Activated CD4-positive, alpha-beta T cell treated with anti-CD3 and anti-CD28 coated beads, Interleukin-2, Interleukin-4, amounts not matched to agents 100 ng/mL and 50 ng/mL, durations not matched to agents 16 hours and 8 hours (primary cell): ENCODE results near the gene EXOC3.
"Not testable (repeated sequence)": the region's sequence is repeated elsewhere in the genome, so short reads cannot be mapped to it uniquely, and the experiment has no call there.

ENCODE experiments used
- DNase-seq: peaks from one replicate; pipeline ENCODE4 v3.0.0-alpha.2; 2020; ENCODE audit warnings: low spot score

EXOC3 gene

GRCh38 chr5:407051-407450 is 35.9 kb upstream of the EXOC3 start:
- no peak for DNase-seq

- no peak for DNase-seq
Observed at GRCh38 chr5:407801-408268, 35.1 kb upstream of the EXOC3 start.

GRCh38 chr5:410911-411517 is 32.0 kb upstream of the EXOC3 start:
- no peak for DNase-seq

GRCh38 chr5:411728-412127 is 31.2 kb upstream of the EXOC3 start:
- no peak for DNase-seq

DNA sequence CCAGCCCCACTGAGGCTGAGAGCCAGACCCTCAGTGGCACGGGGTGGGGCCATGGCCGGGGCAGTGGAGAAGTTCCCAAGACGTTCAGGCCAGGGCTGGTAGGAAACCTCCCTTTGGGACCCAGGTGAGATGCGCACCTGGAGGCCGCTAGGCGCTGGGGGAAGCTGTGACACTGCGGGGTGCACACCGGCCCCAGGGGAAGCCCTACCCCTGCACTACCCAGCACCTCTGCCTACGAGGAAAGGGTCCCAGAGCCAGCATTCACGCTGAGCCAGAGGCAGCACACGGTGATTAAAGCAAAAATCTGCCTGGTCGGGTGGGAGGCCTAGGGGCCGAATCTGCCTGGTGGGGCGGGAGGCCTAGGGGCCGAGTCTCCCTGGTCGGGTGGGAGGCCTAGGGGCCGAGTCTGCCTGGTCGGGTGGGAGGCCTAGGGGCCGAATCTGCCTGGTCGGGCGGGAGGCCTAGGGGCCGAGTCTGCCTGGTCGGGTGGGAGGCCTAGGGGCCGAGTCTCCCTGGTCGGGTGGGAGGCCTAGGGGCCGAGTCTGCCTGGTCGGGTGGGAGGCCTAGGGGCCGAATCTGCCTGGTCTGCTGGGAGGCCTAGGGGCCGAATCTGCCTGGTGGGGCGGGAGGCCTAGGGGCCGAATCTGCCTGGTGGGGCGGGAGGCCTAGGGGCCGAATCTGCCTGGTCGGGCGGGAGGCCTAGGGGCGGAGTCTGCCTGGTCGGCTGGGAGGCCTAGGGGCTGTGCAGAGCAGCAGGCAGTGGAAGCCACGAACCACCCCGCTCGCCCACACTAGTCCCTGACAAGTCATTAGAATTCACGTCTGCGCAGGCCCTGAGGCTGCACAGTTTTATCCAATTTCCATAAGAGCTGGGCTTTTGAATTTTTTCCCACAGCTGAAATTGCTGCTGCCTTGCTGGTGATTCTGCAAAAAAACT is 27.7 kb upstream of the EXOC3 start:
- DNase-seq: not testable (repeated sequence)

GRCh38 chr5:415928-416635 is 26.9 kb upstream of the EXOC3 start:
- DNase-seq: no peak

DNA sequence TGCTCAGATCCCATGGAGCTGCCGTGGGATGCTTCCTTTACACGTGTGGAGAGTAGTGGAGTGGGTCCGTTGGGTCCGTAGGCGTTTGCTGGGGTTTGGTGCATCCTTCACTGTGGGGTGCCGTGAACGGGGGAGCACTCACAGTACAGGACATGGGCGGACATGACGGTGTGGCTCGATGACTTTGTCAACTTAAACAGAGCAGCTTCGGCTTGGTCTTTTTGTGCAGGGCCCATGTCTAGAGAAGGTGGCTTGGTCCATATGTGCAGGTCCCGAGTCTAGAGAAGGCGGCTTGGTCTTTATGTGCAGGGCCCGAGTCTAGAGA is 26.4 kb upstream of the EXOC3 start:
- no peak for DNase-seq

GRCh38 chr5:417301-418161 is 25.4 kb upstream of the EXOC3 start:
- DNase-seq: no peak

- no peak for DNase-seq
Observed at GRCh38 chr5:418162-419121, 24.5 kb upstream of the EXOC3 start.

DNA sequence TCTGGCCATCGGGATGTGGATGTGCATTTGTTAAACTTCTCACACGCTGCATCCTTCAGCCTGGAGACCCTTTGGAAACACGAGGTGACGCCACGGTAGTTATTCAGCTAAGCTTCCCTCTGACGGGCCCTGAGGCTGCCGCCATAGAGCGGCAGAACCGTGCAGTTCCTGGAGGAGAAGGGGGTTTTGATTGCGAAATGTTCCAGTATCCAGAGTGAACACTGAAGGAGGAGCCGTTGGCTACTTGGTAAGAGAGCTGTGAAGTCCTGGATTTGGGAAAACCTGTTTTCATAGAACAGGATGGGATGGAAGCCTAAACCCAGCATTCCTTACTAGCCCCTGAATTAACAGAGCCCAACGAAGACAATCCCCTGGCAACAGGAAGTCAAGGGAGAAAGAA is 23.0 kb upstream of the EXOC3 start:
- DNase-seq: no peak

GRCh38 chr5:420632-421286 is 22.2 kb upstream of the EXOC3 start:
- DNase-seq: no peak

DNA sequence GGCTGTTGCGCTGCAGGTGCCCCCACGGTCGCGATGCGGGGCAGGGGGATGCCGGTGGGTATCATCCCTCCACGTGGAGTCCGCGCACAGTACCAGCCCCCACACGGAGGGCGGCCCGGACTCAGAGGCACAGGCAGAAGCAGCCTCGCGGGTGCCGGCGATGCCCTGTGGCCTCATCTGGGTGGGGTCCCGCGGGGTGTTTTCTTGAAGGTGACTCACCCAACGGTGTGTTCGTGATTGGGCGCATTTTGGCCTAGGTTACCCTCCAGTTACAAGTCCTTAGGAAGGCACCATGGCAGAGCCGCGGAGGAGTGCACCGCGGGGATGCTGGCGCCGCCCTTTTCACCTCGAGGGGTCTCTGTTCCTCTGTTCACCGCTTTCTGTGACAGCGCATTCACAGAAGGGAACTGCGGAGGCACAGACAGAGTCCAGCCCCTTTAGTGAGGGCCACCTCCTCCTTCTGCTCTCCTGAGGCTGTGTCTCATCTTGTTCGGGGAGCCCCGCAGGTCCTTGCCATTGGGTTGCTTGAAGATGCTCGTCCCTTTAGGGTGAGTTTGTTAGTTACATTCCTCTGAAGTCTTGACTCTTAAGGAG is 21.6 kb upstream of the EXOC3 start:
- no peak for DNase-seq

DNA sequence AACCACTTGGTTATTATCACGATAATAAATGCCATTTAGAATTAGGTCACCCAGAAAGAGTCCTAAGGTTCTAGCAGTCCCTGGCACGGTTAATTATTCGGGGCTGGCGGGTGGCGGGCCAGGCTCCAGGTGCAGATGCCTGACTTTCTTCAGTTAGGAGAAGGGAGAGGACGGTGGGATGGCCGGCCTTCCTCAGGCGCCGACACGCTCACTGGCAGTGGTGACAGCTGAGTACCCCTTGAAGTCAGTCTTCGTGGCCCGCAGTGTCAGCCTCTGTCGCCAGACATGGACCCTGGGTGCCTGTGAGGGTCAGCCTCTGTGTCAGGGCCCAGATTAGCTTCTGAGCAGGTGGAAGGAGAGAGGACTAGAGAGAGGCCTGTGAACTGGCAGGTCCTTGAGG is 21.1 kb upstream of the EXOC3 start:
- no peak for DNase-seq

DNA sequence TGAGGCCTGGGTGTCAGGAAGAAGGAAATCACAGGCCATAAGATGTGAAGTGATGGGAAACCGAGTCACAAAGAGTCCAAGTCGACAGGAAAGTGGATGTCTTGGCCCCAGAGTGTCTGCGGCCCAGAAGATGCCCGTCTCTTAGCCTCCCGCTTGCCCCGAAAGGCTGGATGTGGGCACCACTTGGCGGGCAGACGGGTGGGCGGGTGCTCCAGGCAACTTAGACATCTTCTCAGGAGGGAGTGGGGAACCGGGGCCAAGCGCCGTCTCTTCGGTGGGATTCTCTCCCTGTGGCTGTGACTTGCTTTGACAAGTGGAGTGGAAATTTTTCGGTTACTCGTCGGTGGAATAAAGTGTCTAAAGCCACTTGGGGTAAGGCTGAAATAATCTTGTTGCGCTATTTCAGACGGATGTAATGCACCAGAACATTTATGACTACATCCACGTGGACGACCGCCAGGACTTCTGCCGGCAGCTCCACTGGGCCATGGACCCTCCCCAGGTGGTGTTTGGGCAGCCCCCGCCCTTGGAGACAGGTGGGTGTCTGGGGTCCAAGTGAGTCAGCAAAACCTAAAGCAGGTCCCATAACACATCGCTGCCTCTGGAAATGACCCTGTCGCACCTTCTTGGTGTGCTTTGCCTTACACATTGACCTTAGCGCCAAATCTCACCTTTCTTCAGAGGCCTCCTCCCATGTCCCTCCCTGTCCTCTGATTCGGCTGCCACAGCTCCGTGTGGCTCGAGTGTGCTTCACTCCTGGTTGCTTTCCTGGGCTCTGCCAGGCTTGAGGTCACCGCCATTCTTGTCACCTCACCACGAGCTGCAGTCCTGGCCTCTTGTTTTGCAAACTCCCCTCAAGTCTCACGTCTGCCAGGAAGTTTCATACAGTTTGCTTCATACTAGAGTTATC is 20.4 kb upstream of the EXOC3 start:
- no peak for DNase-seq

GRCh38 chr5:423233-423565 is 19.8 kb upstream of the EXOC3 start:
- DNase-seq: no peak

DNA sequence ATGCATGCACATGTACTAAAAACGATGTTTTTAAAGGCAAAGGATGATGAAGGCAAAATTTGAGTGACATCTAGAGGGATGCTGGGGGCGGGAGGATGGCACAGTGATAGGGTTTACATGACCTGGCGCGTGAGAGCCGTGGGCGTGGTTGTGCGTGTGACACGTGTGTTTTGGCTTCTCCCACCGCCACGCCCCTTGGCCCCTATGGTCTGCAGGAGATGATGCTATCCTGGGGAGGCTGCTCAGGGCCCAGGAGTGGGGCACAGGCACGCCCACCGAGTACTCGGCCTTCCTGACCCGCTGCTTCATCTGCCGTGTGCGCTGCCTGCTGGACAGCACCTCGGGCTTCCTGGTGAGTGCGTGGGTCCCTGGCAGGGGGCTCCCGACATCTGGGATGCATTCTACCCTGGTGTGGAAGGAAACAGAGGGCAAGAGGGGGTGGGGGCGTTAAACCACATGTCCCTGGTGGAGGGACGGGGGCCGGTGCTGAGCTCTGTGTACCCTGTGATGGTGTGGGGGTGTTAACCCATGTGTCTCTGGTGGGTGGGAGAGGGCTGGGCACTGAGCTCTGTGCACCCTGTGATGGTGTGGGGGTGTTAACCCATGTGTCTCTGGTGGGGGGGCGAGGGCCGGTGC is 19.2 kb upstream of the EXOC3 start:
- no peak for DNase-seq

DNA sequence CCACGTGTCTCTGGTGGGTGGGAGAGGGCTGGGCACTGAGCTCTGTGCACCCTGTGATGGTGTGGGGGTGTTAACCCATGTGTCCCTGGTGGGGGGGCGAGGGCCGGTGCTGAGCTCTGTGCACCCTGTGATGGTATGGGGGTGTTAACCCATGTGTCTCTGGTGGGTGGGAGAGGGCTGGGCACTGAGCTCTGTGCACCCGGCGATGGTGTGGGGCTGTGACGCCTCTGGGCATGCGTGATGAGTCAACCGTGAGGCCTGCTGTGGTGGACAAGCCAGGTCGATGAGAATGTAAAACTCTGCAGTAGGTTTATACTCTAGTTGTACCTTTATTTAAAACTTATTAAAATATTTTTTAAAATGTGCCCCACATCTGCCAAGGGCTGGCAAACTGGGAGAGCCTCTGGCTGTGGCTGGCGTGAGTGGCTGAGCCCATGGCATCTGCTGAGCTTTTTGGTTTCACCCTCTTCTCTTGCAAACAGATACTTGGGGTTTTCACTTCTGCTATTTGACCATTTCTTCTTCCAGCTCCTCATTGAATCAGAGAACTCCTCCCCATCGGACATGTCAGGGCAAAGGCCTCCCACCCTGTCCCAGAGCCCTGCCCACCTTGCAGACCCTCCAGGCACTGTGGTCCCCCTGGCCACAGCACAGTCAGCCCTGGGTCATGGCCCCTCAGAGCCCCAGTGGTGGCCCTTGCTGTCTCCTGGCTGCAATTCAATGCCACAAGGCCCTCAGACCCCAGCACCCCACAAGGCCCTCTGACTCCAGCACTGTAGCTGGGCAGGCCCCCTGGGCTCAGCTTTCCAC is 18.5 kb upstream of the EXOC3 start:
- DNase-seq: no peak

DNA sequence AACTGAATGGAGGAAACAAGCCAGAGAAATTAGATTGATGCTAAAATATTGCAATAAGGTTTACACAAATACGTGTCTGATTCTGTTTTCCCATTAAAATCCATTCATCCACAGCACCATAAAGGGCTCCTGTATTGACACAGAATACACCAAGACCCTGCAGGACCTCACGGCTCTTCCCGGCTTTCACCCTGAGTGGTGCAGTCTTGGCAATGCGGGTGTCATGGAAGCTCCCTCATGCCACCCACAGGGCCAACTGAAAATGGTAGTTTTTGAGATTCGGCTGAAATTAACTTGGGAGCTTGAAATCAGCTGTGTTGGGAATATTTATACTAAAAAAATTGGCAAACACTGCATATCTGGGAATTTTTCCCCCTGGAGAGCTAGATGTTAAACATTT is 17.3 kb upstream of the EXOC3 start:
- DNase-seq: no peak
